LoVo (cell line): ENCODE measurements around the gene STEAP4.

Experiments
- DNase-seq: peaks from one replicate; pipeline ENCODE4 v3.0.0-alpha.2; 2016; ENCODE audit warnings: low spot score

STEAP4 gene

GRCh38 chr7:88312061-88312663, 5.5 kb upstream of the STEAP4 start:
- no peak for DNase-seq

GRCh38 chr7:88311675-88312036, 5.0 kb upstream of the STEAP4 start:
- DNase-seq, result no peak

DNA sequence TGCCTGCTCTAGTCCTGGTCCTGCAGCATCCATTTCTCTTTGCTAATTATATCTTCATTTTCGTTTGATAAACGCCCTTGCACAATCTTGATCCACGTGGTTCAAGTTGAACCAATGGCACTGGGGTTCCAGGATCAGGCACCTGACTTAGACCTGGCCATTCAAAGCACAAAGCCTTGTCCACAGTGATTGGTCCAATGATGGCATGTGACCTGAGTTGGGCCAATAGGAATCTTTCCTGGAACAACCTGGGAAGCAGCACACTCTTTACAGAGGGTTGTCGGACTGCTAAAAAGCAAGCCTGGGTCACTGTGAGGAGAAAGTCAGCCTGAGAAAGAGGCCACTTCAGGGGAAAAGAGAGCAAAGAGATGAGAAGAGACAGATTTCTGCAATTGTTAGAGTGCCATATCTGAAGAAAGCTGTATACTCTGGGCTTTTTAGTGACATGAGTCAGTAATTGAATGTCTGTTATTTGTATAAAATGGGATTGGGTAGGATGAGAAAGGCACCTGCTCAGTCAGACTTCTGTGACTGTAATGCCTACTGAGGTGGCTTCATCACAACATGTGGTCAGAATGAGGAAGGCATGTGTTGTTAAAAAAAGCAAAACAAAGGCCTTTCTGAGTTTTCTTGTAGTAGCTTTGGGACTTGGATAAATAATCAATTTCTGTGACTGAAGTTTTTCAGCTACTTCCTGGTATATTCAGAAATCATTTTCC, 4.4 kb upstream of the STEAP4 start:
- DNase-seq, result no peak

DNA sequence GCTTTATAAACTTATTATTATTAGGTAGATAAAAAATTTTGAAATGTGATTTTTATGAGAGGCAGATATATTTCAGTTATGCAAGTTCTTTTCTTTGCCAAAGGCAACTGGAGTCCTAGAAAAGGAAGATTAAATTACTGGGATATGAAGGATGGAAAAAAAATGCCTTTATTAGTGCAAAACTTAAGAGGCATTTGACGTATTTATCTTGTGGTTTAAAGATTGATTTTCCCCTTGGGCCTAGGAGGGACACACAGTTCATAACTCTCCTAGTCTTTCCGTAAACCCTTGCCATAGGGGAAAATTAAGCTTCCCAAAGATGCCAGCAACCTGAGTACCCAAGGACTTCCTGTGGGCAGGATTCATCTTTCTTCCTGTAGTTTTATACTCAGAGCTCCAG, 3.1 kb upstream of the STEAP4 start:
- DNase-seq, result no peak

- no peak for DNase-seq
Observed at GRCh38 chr7:88307823-88308222, 1.1 kb upstream of the STEAP4 start.

- no peak for DNase-seq
Observed at GRCh38 chr7:88307412-88307811, 718 bp upstream of the STEAP4 start.

- DNase-seq, result no peak
Observed at GRCh38 chr7:88305044-88305443, 1.6 kb downstream of the STEAP4 start.

DNA sequence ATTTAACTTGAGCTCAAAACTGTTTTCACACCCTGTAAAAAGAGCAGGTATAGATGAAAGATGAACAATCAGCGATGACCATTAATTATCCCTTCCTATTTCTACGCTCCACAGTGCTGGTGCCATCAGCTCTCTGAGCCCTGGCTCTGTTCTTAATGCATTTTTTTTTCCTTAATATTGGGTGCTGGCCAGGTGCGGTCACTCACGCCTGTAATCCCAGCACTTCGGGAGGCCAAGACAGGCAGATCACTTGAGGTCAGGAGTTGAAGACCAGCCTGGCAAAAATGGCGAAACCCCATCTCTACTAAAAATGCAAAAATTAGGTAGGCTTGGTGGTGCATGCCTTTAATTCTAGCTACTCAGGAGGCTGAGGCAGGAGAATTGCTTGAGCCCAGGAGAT, 4.2 kb downstream of the STEAP4 start:
- DNase-seq, result no peak

GRCh38 chr7:88301924-88302323, 4.8 kb downstream of the STEAP4 start:
- no peak for DNase-seq

DNA sequence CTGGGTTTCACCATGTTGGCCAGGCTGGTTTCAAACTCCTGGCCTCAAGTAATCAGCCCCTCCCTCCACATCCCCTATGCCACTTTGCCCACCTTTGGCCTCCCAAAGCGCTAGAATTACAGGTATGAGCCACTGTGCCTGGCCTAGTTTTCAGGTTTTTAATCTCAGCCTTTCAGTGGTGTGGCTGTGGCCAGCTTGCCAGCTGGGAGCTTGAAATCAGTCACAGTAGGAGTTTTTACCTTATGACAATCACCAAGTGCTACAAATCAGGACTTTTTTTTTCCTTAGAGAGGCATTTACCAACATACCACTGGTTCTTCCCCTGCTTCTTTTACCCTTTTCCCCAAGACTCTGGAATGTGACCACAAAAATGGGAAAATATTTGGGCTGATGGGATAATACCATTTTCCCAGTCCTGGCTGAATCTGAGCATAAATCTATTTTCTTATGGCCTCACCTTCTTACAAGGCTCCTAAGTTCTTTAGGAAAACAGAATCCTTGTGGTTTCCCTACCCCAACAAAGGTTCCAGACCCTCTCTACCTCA, 6.2 kb downstream of the STEAP4 start:
- no peak for DNase-seq

- no peak for DNase-seq
Observed at GRCh38 chr7:88299126-88299525, 7.6 kb downstream of the STEAP4 start.

DNA sequence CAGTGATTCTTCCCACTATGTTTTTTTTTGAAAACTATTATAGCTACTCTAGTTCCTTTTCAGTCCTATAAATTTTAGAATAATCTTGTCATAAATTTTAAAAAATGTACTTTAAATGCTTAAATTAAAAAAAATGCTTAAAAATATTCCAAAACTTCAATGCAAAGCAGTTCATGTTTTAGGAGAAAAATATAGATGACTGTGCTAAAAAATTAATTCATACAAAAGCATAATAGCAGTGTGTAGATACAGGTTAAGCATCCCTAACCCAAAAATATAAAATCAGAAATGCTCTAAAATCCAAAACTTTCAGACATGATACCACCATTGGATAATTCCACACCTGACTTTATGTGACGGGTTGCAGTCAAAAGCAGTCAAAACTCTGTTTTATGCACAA, 12.8 kb downstream of the STEAP4 start:
- no peak for DNase-seq

- peak; percentile 75 for DNase-seq
Observed at GRCh38 chr7:88291398-88292173, 15.1 kb downstream of the STEAP4 start.

DNA sequence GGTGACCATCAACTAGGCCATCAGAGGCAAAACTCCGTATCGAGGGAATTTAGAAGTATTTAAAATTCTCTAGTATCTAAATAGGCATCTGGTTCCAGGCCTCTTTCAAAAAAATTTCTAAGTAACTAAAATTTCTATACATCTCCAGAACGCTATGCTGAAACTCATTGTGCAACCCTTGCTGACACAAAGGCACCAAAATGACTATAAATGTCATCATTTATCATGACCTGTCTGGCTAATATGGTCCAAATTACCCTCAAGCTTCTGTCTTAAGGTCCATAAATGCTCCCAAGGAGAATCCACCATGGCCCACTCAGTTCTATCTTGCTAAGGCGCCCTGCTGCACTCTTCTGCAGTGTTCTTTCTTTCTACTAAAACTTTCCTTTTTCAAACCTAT, 16.2 kb downstream of the STEAP4 start:
- no peak for DNase-seq

GRCh38 chr7:88289564-88290025, 17.1 kb downstream of the STEAP4 start:
- DNase-seq, result peak; percentile 84

- DNase-seq, result no peak
Observed at GRCh38 chr7:88281749-88282148, 24.9 kb downstream of the STEAP4 start.

GRCh38 chr7:88280801-88281200, 25.9 kb downstream of the STEAP4 start:
- DNase-seq, result no peak

DNA sequence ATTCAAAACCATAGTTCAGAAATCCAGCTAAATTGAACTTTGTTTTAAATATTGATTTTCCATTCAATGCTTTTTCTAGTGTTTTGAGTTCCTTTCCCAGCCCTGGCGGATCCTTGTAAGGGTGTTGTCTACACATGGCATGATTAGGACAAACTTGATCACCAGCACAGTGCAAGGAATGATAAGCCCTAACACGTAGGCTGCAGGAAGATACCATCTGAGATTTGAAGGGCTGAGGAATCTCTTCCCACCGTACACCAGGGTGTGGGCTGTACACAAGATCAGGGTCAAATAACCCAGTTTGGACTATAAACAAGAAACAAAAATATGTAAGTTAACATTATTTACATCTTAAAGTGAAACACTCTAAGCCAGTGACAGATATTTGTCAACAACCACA, 27.4 kb downstream of the STEAP4 start:
- DNase-seq, result no peak

DNA sequence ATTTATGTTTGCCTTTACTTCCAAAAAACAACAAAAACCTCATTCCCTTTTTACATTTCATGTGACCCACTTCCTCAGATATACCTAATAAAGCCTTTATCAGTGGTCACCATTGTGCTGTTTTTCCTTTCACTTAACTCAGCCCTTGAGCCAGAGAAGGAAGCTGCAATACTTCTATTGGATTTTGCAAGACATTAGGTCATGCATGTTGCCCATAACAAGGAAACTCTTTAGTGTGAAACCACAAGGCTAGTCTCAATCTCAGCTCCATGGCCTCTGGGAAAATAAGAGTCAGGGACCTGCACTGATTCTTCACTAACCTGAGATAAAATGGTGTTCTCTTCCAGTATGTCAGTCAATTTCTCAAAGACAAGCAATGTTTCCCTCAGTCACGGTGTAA, 27.8 kb downstream of the STEAP4 start:
- no peak for DNase-seq

DNA sequence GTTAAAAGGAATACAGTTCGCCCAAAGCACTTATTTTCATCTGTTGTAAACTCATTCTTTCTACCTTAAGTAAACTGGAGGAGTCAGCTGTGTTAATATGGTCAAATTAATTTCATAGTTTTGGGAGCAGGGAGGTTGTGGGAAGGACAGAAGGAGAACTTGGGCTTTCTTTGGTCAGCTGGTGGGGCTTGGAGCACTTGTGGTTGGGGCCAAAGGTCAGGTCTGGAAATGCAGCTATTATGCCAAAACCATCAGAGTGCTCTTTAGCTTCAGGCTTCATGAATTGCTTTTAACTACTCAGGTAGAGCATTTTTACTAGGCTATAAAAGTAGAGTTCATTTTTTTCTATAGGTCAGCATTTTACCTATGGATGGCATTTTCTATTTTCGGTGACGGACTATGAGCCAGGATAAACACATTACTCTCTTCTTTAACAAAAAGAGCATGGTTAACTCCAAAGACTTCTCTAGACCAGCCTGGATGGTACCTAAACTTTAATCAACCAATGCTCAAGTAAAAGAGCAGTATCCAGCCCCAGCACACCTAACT, 30.0 kb downstream of the STEAP4 start:
- peak; percentile 30 for DNase-seq

DNA sequence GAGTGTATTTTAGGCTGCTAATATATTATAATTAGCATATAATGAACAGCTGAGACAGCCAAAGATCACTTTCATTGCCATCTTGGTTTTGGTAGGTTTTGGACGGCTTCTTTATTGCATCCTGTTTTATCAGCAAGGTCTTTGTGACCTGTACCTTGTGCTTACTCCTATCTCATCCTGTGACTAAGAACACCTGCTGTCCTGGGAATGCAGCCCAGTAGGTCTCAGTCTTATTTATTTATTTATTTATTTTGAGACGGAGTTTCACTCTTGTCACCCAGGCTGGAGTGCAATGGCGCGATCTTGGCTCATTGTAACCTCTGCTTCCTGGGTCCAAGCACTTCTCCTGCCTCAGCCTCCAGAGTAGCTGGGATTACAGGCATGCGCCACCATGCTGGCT, 31.8 kb downstream of the STEAP4 start:
- DNase-seq, result peak; percentile 44

DNA sequence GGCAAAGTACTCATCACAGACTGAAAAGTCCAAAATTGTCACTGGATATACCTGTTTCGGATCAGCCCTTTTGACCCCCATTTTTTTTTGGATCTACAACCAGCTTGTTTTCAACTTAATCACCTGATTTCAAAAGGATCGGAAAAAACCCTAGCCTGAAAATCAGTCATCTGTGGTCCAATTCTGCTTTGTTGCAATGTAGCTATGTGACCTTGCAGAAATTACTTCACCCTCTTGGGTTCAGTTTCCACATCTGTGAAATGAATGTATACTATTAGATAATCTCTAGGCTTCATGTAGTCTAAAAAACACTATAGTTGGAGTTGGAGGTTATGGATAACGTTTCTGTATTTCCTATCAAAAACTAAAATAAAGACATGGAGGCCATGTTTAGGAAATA, 37.1 kb downstream of the STEAP4 start:
- no peak for DNase-seq

GRCh38 chr7:88268858-88269257, 37.8 kb downstream of the STEAP4 start:
- DNase-seq, result no peak
